ENCODE data around the gene PACRG.

Gene PACRG

DNA sequence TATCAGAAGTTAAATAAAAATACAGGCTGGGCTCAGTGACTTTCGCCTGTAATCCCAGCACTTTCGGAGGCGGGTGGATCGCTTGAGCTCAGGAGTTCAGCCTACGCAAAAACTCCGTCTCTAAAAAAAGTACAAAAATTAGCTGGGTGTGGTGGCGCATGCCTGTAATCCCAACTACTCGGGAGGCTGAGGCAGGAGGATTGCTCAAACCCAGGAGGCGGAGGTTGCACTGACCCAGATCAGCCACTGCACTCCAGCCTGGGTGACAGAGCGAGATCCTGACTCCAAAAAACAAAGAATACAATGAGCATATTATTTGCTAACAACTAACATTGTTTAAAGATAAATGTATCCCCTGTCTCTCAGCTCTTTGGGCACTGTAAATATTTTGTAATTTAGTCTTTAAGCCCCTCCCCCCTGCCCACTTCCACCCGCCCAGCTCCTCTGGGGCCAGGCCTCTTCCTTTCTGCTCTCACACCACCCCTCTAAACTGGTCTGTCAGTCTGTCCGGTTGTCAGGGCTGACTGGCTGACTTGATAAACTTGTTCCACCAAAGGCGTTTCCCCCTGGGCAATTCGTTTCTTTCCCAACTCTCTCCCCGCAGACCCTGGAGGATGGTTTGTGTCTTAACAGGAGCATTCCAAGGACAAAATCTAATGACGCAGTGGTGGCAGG is 624.4 kb downstream of the PACRG start:
- no peak for DNase-seq (ENCODE audit: low read depth)

DNA sequence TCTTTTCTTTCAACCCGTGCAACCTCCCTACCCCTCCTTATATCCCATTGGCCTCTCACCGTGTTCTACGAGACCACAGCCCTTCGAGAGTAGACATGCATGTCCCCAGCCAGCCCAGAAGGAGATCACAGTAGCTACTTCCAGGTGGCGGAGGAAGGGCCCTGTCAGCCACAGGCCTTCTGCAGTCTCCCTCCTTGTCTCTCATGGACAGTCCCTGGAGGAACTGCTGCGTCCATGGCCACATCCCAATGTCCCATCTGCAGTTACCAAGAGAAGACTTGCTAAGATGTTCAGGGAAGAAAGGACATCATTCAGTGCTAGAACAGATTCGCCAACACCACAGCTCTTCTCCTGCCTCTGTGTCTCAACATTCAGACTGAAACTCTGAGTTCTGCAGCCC is 625.2 kb downstream of the PACRG start:
- DNase-seq (ENCODE audit: low read depth) = no peak

DNA sequence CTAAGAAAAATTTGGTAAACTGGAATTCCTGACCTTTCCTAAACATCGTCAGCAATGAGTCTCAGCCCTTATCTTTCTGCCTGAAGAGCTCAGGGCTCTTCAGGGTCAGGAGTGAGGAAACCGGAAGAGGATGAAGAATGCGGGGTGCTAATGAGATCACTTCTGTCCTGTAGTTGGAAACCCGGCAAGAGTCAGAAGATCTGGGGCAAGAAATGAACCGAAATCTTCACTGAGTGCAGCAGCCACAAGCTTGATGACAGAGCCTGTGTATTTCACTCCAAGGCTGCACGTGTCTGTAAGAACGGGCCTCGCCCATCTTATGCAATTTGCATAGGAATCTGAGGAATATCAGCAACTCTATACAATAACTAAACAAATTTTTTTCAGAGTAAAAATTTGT is 626.3 kb downstream of the PACRG start:
- DNase-seq (ENCODE audit: low read depth) = peak; percentile 22

DNA sequence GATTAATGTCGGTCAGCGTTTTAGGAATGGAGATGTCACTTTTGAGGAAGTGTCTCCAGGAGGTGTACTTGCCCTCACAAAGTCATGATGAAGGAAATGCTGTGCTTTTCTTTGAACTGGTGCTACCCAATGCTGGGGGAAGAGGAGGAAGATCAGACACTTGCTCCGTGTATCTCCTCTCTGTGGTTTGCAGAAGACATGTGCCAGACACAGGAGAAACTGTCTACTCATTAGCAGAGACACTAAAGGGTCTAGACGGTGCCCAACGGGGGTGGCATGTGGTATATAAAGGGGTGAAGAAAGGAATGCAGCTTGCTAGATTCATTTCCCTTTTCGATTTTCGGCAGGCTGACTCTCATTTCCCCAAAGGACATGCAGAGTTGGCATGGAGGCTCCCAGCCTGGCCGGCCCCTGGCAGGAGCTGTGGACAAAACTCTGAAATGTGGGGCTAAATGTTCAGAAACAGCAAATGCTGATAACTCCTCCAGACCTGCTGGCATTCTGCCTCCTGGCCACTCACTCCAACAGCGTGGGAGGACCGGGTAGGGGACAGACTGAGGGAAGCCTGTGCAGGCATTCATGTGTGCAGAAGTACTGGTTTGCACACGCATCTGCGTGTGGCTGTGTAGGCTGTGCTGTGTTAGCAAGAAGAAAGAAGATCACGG is 627.1 kb downstream of the PACRG start:
- no peak for DNase-seq (ENCODE audit: low read depth)

DNA sequence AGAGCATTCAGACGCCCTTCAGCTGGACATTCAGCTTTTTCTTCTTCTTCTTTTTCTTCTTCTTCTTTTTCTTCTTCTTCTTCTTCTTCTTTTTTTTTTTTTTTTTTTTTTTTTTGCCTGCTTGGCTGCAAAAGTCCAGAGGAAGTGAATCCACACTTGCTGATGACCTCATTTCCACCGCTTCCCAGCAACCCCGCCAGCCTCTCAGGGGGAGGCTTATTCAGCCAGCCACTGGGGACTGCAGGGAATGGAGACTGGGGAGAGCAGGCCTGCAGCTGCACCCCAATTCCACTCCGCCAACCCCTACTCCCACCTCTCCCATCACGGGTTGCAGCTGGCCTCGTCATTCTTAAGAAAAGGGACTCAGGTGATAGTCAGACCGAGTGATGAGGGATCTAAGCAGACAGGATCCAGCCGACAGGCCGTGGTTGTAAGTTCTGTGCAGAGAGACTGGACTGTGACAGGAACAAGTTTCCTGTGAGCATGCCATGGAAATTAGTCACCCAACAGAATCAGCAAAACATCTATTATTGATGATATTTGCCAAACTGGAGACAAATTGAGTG is 627.7 kb downstream of the PACRG start:
- peak; percentile 75 for DNase-seq (ENCODE audit: low read depth)

DNA sequence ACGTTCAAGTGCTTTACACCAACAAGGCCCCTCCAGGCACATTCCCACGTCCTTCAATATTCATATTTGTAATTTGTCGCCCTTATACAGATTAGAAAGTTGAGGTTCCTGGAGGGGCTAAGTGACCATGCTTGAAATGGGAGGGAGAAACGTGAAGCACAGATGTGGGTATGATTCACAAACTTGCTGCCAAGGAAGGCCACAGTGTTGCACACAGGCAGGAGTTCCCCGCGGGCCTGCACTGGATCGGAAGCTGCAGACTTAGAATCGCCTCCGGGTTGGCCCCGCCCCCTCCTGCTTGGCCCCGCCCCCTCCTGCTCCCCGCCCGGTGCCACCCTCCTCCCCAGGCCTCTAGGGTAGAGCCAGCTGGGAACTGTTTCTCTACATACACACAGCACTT is 628.5 kb downstream of the PACRG start:
- DNase-seq (ENCODE audit: low read depth) = peak; percentile 43

DNA sequence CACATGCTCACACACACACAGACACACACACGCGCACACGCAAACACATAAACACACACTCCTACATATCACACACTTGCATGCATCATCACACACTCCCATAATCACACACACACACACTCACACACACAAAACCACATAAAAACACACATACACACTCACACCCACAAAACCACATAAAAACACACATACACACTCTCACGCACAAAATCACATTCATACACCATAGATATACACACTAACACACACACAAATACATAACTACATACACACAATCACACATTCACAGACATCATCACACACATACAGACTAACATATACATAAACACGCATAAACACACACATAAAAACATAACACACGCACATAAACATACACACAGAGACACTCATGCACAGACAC is 629.0 kb downstream of the PACRG start:
- DNase-seq (ENCODE audit: low read depth) = no peak

DNA sequence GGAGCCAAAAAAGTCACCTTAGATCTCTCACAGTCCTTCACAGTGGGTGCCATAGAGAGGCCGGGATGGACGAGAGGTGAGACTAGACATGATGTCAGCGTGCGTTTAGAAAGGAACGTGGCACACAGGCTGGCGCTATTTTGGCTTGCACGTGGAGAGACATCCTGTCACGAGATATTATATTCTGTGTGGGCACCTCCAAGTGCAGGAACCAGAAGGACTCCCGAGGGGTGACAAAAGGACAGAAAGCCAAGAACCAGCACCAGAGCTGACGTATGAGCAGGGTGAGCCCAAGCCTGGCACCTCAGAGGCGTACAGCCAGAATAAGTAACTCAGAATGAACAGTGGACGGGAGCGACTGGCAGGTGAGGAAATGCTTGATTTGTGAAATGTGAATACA is 636.9 kb downstream of the PACRG start:
- DNase-seq (ENCODE audit: low read depth) = no peak
